NCI-H345 (cell line): ENCODE data around the gene ARHGAP18.

ENCODE experiments used
- DNase-seq: peaks from one replicate; lab custom pipeline; 2025; lab: John Stamatoyannopoulos, UW

Gene ARHGAP18

DNA sequence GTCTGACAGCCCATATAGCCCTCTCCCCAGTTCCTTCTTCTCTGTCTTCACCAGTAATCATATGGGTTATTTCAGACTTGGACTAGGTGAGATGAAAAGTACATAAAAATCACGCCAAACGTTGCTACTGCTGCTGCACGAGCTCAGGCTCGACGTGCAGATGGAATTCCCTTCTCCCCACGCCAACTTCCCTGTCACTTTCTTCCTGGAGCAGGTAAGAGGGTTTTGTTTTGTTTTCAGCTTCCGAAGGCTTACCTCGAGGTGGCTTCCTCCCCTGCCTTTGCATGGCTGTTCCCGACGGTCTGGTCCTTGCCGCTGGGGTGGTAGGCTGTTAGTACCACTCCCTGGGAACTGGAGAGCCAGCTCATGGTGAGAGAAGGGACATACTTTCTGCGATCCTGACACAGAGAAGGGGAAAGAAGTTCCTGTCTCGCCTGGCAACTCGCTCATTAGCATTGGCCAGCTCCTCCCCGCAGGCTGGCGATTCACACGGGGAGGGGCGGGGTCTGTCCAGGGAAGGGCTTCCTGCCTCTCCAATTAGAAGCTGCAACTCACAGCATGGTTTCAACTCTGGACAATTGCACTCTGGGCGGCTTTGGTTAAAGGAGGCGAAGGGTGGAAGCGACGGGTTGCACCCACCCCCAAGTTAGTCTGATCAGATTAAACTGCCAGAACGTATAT, at the start of gene ARHGAP18:
Gene ARHGAP18 (minus strand): TSS at position 409 of the 681 bp plus-strand sequence. CDS start 41 bp downstream, at position 368.
- DNase-seq = peak; percentile 38

GRCh38 chr6:129755787-129756186, 45.8 kb upstream of the ARHGAP18 start:
- no peak for DNase-seq

DNA sequence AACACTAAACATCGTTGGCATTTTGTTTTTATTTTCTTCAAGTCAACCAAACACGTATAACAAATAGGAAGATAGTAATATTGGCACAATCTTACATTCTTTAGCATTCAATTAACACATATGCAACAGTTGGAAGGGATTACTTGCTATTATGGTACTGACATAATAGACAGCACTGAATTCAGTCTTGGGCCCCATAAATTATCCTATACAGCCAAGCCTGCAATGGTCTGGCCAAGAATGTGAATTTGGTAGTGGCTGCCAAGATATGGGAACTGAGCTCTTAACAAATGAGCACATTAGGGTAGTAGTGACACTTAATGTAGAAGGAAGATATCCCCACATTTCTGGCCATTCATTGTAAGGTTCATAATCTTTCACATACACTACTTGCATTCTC, 44.8 kb upstream of the ARHGAP18 start:
- DNase-seq = no peak

DNA sequence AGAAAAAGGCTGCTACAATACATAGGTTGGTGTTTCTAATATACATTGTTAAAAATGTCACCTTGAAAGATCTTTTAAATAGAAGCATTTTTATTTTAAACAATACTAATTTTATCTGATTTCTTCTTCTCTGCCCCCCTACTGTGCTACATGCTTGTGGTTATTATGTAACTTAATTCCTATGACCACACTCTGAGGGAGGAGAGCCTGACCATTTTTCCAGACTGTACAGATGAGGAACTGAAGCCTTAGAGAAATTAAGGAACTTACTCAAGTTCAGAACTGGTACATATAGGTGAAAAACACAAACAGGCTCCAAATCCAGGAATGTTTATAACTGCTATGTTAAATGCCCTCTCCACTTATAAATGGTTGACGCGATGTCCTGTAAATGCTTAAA, 43.4 kb upstream of the ARHGAP18 start:
- no peak for DNase-seq

GRCh38 chr6:129751384-129751783, 41.4 kb upstream of the ARHGAP18 start:
- DNase-seq = no peak

- no peak for DNase-seq
Measured at GRCh38 chr6:129750360-129750759, 40.4 kb upstream of the ARHGAP18 start.

- DNase-seq = no peak
Measured at GRCh38 chr6:129749749-129750120, 39.8 kb upstream of the ARHGAP18 start.

- no peak for DNase-seq
Measured at GRCh38 chr6:129748901-129749748, 39.1 kb upstream of the ARHGAP18 start.

DNA sequence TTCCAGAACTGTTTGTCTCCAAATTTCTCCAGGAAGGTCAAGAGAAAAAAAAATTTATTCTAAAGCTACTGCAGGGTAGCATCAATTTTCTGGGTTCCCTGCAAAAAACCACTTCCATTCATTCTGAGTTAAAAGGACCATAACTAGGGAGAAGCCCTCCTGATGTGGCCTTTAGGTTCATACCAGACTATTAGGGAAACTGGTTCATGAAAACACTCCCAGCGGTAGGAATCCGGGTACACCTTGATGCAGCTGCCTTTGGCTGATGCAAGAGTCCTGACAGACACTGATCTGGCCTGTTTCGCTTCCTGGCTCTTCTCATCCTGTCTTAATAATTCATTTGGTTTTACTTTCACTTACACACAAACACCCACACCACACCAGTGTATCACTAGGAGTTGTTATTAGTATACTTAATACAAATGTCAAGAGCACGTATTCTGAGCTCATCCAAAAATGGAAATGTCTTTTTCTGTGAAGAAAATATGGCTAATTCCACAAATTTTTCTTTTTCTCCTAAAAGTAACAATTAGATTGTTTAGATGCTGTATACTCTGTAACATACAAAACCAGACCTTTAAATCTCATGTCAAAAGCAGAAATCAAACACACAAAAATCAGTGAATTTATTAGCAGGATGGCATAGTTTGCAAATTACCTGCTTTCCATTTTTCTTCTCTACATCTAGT, 38.4 kb upstream of the ARHGAP18 start:
- no peak for DNase-seq

DNA sequence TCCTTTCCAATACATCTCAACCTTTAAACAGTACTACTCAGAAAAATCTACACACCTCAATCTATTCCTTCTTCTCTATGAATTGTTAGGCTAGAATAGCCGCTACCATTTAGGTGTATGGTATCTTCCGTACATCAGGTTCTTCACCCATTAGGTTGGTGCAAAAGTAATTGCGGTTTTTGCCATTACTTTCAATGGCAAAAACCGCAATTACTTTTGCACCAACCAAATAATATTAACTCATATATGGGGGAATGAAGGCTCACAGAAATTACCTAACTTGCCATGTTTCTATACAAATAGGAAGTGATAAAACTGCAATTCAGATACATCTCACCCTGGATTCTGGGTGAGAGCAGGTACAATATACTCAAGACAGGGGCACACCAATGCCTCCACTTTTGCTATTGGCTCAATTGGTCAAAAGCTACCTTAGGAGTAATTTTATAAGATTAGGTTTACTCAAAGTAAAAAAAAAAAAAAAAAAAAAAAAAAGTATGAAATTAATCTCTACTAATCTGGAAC, 37.7 kb upstream of the ARHGAP18 start:
- DNase-seq = no peak

DNA sequence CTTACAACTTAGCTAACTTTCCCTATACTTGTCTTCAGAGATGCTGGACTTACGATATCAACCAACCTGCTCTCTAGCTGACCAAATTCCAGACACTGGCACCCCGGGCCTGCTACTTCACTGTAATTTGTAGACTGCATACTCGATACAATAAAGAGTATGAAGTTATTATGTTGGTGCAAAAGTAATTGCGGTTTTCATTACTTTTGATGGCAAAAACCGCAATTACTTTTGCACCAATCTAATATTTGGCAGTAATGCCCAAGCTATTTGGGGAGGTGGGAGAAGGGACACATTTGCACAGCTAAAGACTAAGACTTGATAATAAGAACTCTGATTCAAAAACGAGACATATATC, 34.9 kb upstream of the ARHGAP18 start:
- no peak for DNase-seq

GRCh38 chr6:129744201-129744879, 34.4 kb upstream of the ARHGAP18 start:
- peak; percentile 16 for DNase-seq

- no peak for DNase-seq
Measured at GRCh38 chr6:129740013-129740412, 30.0 kb upstream of the ARHGAP18 start.

DNA sequence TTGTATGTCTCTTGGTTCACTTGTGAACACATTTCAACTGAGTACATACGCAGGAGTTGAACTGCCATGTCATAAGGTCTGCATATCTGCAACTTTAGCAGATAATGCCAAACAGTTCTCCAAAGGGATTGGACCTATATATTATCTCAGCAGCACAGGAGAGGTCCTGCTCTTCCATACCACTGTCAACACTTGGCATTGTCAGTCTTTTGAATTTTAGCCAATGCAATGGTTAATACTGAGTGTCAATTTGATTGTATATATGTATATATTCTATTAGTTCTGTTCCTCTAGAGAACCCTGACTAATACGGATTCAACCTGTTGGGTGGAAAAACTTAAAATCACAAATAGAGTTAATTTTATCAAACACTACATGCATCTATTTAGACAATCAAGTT, 26.1 kb upstream of the ARHGAP18 start:
- DNase-seq = no peak

- no peak for DNase-seq
Measured at GRCh38 chr6:129733290-129733689, 23.3 kb upstream of the ARHGAP18 start.

- DNase-seq = no peak
Measured at GRCh38 chr6:129732542-129732941, 22.6 kb upstream of the ARHGAP18 start.

DNA sequence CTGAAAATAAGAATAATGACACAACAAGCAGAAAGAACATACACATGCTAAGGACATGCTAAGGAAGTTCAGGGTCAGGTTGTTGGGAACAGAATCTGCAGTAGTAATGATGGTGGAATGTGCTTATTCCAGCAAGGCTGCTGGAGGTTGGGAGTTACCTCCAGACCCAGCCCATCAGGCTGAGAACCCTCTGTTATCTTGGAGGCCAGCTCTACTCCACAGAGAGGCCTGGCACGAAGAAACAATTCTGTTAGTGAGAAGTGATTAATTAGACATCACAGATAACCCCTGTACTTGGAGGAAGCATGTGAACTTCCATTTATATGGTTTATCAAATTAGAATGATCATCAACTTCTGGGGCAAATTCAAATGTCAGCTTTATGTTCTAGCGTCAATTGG, 22.1 kb upstream of the ARHGAP18 start:
- DNase-seq = no peak

- no peak for DNase-seq
Measured at GRCh38 chr6:129731428-129731827, 21.5 kb upstream of the ARHGAP18 start.

GRCh38 chr6:129730477-129731165, 20.6 kb upstream of the ARHGAP18 start:
- DNase-seq = no peak

DNA sequence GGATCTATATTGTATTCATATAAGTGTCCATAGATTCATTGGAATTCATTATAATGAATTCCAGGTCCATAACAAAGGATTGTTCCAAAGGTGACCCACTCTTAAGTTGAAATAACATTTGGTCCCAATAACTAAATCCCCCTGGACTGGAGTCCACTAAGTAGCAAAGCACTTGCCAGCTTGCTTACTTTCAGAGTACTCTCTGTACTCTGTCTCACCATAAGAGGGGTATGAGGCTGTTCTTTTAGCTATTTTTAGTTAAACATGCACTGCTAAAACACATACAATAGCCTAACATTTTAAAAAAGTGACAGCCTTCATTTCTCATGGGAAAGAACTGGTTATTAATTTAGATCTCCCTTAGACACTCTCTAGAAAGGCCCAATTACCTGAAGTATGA, 16.7 kb upstream of the ARHGAP18 start:
- no peak for DNase-seq

GRCh38 chr6:129725341-129725740, 15.4 kb upstream of the ARHGAP18 start:
- no peak for DNase-seq

GRCh38 chr6:129719692-129720091, 9.7 kb upstream of the ARHGAP18 start:
- no peak for DNase-seq
